Panc1 (cell line): Measurements from ENCODE around the gene HOXB13.

Experiments
- CTCF ChIP-seq: fragments of 450-650 bp; IDR thresholded peaks from 2 replicates; pipeline ENCODE4 v1.5.1; 2017; ENCODE audit warnings: mild to moderate bottlenecking
- POLR2AphosphoS5 ChIP-seq: IDR thresholded peaks from 2 replicates; pipeline ENCODE4 v1.6.1; 2012; ENCODE audit warnings: mild to moderate bottlenecking, low read depth, low read length, moderate library complexity

- TF ChIP-seq CTCF (no peak), POLR2AphosphoS5 (no peak)
These were observed 29.0 kb upstream of the HOXB13 start for GRCh38 chr17:48757524-48757961.
